Measurements from ENCODE around the gene BCL11B.

BCL11B gene

GRCh38 chr14:99224116-99224910 lies 47.7 kb downstream of the BCL11B start:
- no peak for DNase-seq (ENCODE audit: low spot score)

GRCh38 chr14:99221445-99221844 lies 50.6 kb downstream of the BCL11B start:
- DNase-seq (ENCODE audit: low spot score) = no peak

- DNase-seq (ENCODE audit: low spot score) = no peak
These were observed 54.7 kb downstream of the BCL11B start for GRCh38 chr14:99217066-99217955.

- no peak for DNase-seq (ENCODE audit: low spot score)
These were observed 55.8 kb downstream of the BCL11B start for GRCh38 chr14:99216191-99216590.

- no peak for DNase-seq (ENCODE audit: low spot score)
These were observed 56.7 kb downstream of the BCL11B start for GRCh38 chr14:99215277-99215676.

GRCh38 chr14:99214701-99215100 lies 57.3 kb downstream of the BCL11B start:
- no peak for DNase-seq (ENCODE audit: low spot score)

GRCh38 chr14:99213527-99213971 lies 58.4 kb downstream of the BCL11B start:
- DNase-seq (ENCODE audit: low spot score) = no peak

- peak; percentile 85 for DNase-seq (ENCODE audit: low spot score)
These were observed 58.9 kb downstream of the BCL11B start for GRCh38 chr14:99213101-99213500.

- DNase-seq (ENCODE audit: low spot score) = no peak
These were observed 59.4 kb downstream of the BCL11B start for GRCh38 chr14:99212646-99213045.

- DNase-seq (ENCODE audit: low spot score) = no peak
These were observed 59.8 kb downstream of the BCL11B start for GRCh38 chr14:99212199-99212598.

- DNase-seq (ENCODE audit: low spot score) = no peak
These were observed 60.6 kb downstream of the BCL11B start for GRCh38 chr14:99211410-99211809.

GRCh38 chr14:99210333-99210732 lies 61.7 kb downstream of the BCL11B start:
- DNase-seq (ENCODE audit: low spot score) = no peak

- DNase-seq (ENCODE audit: low spot score) = no peak
These were observed 62.6 kb downstream of the BCL11B start for GRCh38 chr14:99209409-99209808.

GRCh38 chr14:99208318-99208717 lies 63.7 kb downstream of the BCL11B start:
- no peak for DNase-seq (ENCODE audit: low spot score)

GRCh38 chr14:99207456-99207855 lies 64.5 kb downstream of the BCL11B start:
- DNase-seq (ENCODE audit: low spot score) = no peak

- DNase-seq (ENCODE audit: low spot score) = no peak
These were observed 65.9 kb downstream of the BCL11B start for GRCh38 chr14:99206090-99206489.

- no peak for DNase-seq (ENCODE audit: low spot score)
These were observed 66.8 kb downstream of the BCL11B start for GRCh38 chr14:99205086-99205688.

GRCh38 chr14:99203801-99204200 lies 68.2 kb downstream of the BCL11B start:
- DNase-seq (ENCODE audit: low spot score) = no peak

GRCh38 chr14:99203080-99203479 lies 68.9 kb downstream of the BCL11B start:
- no peak for DNase-seq (ENCODE audit: low spot score)

- DNase-seq (ENCODE audit: low spot score) = no peak
These were observed 69.5 kb downstream of the BCL11B start for GRCh38 chr14:99202516-99202915.

- DNase-seq (ENCODE audit: low spot score) = peak; percentile 38
These were observed 70.5 kb downstream of the BCL11B start for GRCh38 chr14:99201351-99202073.

GRCh38 chr14:99200654-99201005 lies 71.4 kb downstream of the BCL11B start:
- DNase-seq (ENCODE audit: low spot score) = no peak
